ENCODE measurements around the gene UGT1A4.

Gene UGT1A4

DNA sequence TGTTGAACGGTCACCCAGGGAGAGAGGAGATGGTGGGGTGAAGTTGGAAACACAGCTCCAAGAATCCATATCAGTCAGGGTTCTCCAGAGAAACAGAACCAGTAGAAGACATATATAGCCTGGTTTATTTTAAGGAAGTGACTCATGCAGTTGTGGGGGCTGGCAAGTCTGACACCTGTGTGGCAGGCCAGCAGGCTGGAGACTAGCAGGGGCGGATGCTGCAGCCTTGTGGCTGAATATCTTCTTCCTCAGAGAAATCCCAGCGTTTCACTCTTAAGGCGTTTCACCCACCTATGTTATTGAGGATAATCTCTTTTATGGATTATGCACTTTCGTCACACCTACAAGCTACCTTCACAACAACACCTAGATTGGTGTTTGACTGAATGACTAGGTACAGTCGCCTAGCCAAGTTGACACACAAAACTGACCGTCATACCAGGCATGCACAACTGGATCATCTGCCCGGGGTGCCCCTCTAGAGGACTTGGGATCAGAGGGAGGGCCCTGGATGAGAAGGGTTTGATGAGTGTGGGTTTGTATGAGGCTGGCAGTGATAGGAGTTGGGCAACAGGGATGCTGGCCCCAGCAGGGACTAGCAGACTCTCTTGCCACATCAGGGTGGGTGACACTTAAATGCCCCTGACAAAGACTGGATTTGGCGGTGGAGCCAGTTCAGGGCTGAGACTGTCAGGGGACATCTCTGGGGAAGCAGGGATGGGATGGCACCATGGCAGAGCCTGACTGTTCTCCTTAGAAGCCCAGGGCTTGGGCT lies 83.0 kb downstream of the UGT1A4 start:
- no peak overlapping the region for H3K27ac ChIP-seq
- TF ChIP-seq, protein P1, sequence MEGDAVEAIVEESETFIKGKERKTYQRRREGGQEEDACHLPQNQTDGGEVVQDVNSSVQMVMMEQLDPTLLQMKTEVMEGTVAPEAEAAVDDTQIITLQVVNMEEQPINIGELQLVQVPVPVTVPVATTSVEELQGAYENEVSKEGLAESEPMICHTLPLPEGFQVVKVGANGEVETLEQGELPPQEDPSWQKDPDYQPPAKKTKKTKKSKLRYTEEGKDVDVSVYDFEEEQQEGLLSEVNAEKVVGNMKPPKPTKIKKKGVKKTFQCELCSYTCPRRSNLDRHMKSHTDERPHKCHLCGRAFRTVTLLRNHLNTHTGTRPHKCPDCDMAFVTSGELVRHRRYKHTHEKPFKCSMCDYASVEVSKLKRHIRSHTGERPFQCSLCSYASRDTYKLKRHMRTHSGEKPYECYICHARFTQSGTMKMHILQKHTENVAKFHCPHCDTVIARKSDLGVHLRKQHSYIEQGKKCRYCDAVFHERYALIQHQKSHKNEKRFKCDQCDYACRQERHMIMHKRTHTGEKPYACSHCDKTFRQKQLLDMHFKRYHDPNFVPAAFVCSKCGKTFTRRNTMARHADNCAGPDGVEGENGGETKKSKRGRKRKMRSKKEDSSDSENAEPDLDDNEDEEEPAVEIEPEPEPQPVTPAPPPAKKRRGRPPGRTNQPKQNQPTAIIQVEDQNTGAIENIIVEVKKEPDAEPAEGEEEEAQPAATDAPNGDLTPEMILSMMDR (conservative IDR thresholded peaks at IDR 0.05), result no peak

DNA sequence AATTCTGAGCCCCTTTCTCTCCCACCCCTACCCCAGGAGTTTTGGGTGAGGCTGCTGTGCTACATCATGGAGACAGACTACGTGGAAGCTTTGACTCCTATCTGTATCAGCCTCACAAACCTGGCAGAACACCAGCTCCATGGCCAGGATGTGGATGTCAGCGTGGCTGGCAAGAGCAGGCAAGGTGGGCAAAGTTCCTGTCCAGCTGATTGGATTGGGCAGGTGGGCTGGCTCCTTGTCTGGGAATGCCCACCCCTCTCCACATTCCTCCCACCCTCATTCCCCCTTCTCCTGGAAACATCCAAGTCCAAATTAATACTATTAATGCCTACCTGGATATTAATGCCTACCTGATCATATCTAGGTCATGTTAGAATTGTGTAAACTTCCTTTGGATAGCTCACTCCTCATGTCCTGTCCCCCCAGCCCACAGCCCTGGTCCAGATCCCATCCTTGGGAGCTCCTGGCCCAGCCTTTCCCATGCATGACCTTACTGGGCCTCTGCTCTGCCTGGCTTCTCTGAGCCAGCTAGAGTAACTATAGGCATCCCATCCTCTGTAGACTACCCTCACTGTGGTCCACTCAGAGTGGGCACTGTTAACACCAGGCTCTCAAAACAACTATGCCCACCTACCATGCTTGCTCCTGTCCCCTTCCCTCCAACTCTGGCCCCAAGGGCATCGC lies 83.7 kb downstream of the UGT1A4 start:
- H3K27ac ChIP-seq, result no peak overlapping the region
- TF ChIP-seq, protein P1 (conservative IDR thresholded peaks at IDR 0.05), result no peak

DNA sequence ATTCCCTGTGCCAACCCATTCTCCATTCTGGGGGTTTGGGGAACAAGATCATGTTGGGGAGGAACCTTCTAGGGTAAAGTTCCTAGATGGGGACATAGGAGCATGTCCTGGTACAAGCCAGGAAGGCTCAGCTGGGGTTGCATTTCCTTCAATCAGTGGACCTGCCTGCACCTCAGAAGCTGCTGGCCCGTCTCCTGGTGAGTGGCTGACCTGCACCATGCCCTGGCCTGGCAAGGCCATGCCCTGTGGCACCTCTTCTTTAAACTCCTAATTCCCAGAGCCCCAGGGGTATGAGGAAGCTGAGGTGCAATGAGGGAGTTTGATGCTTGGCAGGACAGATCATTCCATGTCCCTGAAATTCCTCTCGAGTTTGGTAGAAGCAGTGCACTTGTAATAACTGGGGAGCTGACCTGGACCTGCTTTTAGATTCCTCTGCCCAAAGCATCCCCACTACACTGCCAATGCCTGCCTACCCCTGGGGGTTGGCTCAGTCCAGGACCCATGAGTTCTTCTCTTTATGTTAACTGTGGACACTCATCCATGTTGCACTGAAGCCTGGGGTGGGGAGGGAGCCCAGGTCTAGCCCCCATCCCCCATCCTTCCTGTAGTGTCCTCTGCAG lies 84.9 kb downstream of the UGT1A4 start:
- H3K27ac ChIP-seq, result no peak overlapping the region
- TF ChIP-seq, protein P1 (conservative IDR thresholded peaks at IDR 0.05), result no peak

DNA sequence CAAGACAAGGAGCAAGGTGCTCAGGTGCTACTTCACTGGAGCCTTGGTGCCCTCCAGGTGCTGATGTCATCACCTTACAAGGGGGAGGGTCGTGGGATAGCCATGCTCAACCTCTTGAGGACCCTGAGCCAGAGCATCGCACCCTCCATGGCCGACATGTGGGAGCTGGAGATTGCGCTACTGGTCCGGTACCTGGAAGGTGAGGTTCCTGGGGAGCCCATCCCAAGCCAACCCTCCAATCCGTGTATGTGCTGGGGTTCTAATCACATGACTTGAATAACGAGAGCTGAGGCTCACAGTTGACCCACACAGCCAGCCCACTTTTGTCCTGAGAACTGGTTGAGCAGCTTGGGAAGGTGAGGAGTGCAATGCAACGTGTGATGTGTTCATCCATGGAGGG lies 85.5 kb downstream of the UGT1A4 start:
- no peak overlapping the region for H3K27ac ChIP-seq
- TF ChIP-seq, protein P1 (conservative IDR thresholded peaks at IDR 0.05), result no peak

DNA sequence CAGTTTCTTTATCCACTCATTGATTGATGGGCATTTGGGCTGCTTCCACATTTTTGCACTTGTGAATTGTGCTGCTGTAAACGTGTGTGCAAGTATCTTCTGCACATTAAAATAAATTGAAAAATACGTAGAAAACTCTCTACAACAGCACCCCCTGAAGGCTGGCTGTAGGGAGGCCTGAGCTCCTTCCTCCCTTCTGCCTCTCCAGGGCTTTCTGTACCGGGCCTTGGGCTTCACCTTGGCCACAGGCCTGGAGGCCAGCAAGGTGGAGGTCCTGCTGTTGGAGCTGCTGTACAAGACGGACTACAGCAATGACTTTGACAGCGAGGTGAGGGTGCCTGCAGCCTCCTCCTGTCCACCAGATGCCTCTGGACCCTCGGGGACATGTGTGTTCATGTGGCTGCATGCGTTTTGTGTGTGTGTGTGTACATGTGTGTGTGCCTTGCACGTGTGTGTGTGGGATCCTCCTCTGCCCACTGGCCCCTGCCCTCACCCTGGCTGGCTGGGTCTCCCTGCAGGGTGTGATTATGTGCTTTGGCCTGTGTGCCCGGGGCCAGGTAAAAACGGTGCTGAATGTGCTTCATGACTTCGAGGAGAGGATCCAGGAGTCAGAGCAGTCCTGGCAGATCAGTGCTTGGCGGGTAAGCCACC lies 88.8 kb downstream of the UGT1A4 start:
- no peak overlapping the region for H3K27ac ChIP-seq
- TF ChIP-seq, protein P1 (conservative IDR thresholded peaks at IDR 0.05), result no peak

DNA sequence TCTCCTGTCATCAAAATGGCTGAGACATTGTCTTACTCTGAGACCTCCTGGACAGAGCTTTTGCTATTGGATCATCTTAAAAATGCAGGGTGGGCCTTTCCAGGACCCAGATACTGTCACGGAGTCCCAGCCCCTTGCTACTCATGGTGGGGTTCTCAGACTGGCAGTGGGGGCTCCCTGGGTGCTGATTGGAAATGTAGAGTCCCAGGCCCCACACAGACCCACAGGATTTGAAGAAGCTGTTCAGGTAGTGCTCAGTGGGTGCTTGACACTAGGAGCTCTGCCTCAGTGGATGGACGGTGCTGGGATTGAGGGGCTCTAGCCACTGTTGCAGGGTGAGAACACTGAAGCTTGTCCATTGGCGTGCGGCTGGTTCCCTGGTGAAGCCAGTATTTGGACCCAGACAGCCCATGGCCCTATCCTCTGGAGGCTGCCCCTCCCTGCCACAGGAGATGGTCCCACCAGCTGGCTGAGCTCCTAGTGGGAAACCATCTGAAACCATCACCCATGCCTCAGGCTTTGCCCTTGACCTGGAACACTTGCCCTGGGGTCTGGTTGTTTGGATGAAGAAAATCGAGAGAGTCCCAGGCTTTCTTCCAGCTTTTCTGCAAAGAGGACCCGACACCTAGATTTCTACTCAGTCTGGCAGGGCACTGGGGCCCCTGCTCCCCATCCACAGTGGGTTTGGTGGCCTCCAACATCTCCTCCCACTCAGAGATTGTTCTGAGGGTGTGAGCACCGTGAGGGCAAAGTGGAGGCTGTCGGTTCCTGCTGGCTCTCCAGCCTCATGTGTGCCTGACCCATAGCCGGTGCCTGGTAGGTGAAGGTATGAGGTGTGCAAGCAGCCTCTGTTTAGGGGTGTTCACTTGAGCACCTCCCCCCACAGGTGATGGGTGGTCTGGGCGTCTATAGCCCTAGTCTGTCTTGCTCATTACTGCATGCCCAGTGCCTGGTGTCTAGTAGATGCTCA lies 89.7 kb downstream of the UGT1A4 start:
- no peak overlapping the region for H3K27ac ChIP-seq

More for the DNA sequence above, 89.7 kb downstream of the UGT1A4 start:
- TF ChIP-seq, protein P1 (conservative IDR thresholded peaks at IDR 0.05), result no peak

Data from VCaP (cell line).